HG02973 (cell line): ENCODE results near the gene SF3B6.
"Not testable (repeated sequence)": the region's sequence is repeated elsewhere in the genome, so short reads cannot be mapped to it uniquely, and the experiment has no call there.

Experiments
- ATAC-seq: cut with Tn5 transposase; IDR thresholded peaks from one replicate; pipeline ENCODE4 v1.9.1; 2021; ENCODE audit warnings: moderate library complexity; ENCODE audit not compliant: unreplicated experiment

SF3B6 gene

GRCh38 chr2:24075915-24076848 lies at the start of gene SF3B6:
Gene SF3B6 (minus strand): TSS chr2:24076326. CDS start chr2:24076229, 97 bp downstream.
- ATAC-seq, result peak; percentile 90

- no peak for ATAC-seq
Observed at GRCh38 chr2:24123922-24124580, 47.9 kb upstream of the SF3B6 start.

GRCh38 chr2:24123195-24123921 lies 47.2 kb upstream of the SF3B6 start, which contains the start of the genes FAM228B and PFN4:
Gene FAM228B (plus strand): TSS chr2:24123469. CDS start chr2:24124362, 893 bp downstream.
Gene PFN4 (minus strand): TSS chr2:24123334. CDS start chr2:24122535, 799 bp downstream.
- ATAC-seq, result peak; percentile 85

GRCh38 chr2:24122366-24123194 lies 46.5 kb upstream of the SF3B6 start:
- ATAC-seq, result no peak

GRCh38 chr2:24121469-24121868 lies 45.3 kb upstream of the SF3B6 start:
- ATAC-seq, result no peak

- no peak for ATAC-seq
Observed at GRCh38 chr2:24121066-24121465, 44.9 kb upstream of the SF3B6 start.

GRCh38 chr2:24117902-24118301 lies 41.8 kb upstream of the SF3B6 start:
- ATAC-seq, result no peak

- no peak for ATAC-seq
Observed at GRCh38 chr2:24115057-24115456, 38.9 kb upstream of the SF3B6 start.

- no peak for ATAC-seq
Observed at GRCh38 chr2:24111407-24111901, 35.3 kb upstream of the SF3B6 start.

GRCh38 chr2:24110660-24111303 lies 34.7 kb upstream of the SF3B6 start:
- no peak for ATAC-seq

- not testable (repeated sequence) for ATAC-seq
Observed at GRCh38 chr2:24109431-24109830, 33.3 kb upstream of the SF3B6 start.

- no peak for ATAC-seq
Observed at GRCh38 chr2:24107336-24107735, 31.2 kb upstream of the SF3B6 start.

- no peak for ATAC-seq
Observed at GRCh38 chr2:24106786-24107185, 30.7 kb upstream of the SF3B6 start.

- ATAC-seq, result no peak
Observed at GRCh38 chr2:24105816-24106215, 29.7 kb upstream of the SF3B6 start.

- ATAC-seq, result no peak
Observed at GRCh38 chr2:24104906-24105305, 28.8 kb upstream of the SF3B6 start.

GRCh38 chr2:24104110-24104650 lies 28.1 kb upstream of the SF3B6 start:
- ATAC-seq, result no peak

GRCh38 chr2:24102677-24103076 lies 26.6 kb upstream of the SF3B6 start:
- ATAC-seq, result no peak

- no peak for ATAC-seq
Observed at GRCh38 chr2:24101992-24102391, 25.9 kb upstream of the SF3B6 start.

GRCh38 chr2:24100732-24101131 lies 24.6 kb upstream of the SF3B6 start:
- ATAC-seq, result not testable (repeated sequence)
